Kidney (tissue), 14 donors: ENCODE results near the gene GDNF. TPM values are rescaled to one million over a fixed set of nuclear protein-coding genes. Genes with fewer than 3 reads are reported as not detected.

Source experiments
- DNase-seq, 5 donors: peaks; one replicate each; pipeline ENCODE4 v3.0.0-alpha.2; 2013 to 2020
- FAIRE-seq: peaks from 2 replicates; lab custom pipeline; 2012; peaks lifted over from hg19 to GRCh38; lab: Jason Lieb, UNC
- H3K27ac ChIP-seq, 2 donors: one replicate each; pipeline ENCODE4 v1.7.0; 2013; ENCODE audit warnings: low read depth in 2 of 2, low read length in 2 of 2, inconsistent platforms in 1 of 2
- H3K27me3 ChIP-seq: one replicate; pipeline ENCODE4 v1.7.1; 2013; ENCODE audit warnings: low read length, inconsistent platforms; ENCODE audit not compliant: control insufficient read depth, insufficient read depth
- H3K36me3 ChIP-seq, 3 donors: one replicate each; pipeline versions ENCODE4 v1.7.0 to v1.7.1; 2013; ENCODE audit warnings: low read length in 3 of 3, control low read depth in 1 of 3, inconsistent platforms in 1 of 3; ENCODE audit not compliant: insufficient read depth in 3 of 3, control insufficient read depth in 2 of 3
- H3K4me1 ChIP-seq, 3 donors: one replicate each; pipeline versions ENCODE4 v1.7.0 to v1.7.1; 2013; ENCODE audit warnings: low read length in 3 of 3, inconsistent platforms in 1 of 3, low read depth in 1 of 3; ENCODE audit not compliant: control insufficient read depth in 2 of 3, insufficient read depth in 2 of 3
- H3K4me3 ChIP-seq, 3 donors: one replicate each; pipeline versions ENCODE4 v1.7.0 to v1.8.1; 2013; ENCODE audit warnings: low read length in 3 of 3, control low read depth in 1 of 3, inconsistent platforms in 1 of 3
- H3K9ac ChIP-seq, 3 donors: one replicate each; pipeline versions ENCODE4 v1.7.0 to v1.7.1; 2013; ENCODE audit warnings: low read length in 3 of 3, control low read depth in 1 of 3, inconsistent platforms in 1 of 3
- H3K9me3 ChIP-seq, 3 donors: one replicate each; pipeline versions ENCODE4 v1.7.0 to v1.7.1; 2013; ENCODE audit warnings: low read length in 3 of 3, control low read depth in 1 of 3, inconsistent platforms in 1 of 3; ENCODE audit not compliant: control insufficient read depth in 2 of 3, insufficient read depth in 1 of 3
- CTCF ChIP-seq: IDR thresholded peaks from 3 replicates; pipeline ENCODE4 v1.5.1; 2012; ENCODE audit warnings: mild to moderate bottlenecking, moderate library complexity, borderline replicate concordance; ENCODE audit not compliant: insufficient read depth; ENCODE audit errors: extremely low read depth
- intact Hi-C: fragments of 100-400 bp; cut with DNase I; formaldehyde crosslinking; loops from one replicate; pipeline ENCODE4 v1.11.1; 2022
- polyA plus RNA-seq: library from polyadenylated mRNA; stranded (reverse); fragments of 350-450 nt; fragmentation: Illumina TruSeq; extraction: RNeasy Lipid Tissue Mini Kit (QIAGEN cat#74804); gene quantifications from one replicate; pipeline ENCODE4 v1.2.3, GENCODE V29; 2014; ENCODE audit warnings: low read depth, low replicate concordance; ENCODE audit not compliant: insufficient read depth
- total RNA-seq: library from RNA; stranded (reverse); fragmentation: NEBNext Ultra II Directional; extraction: Animal tissue kit (Norgen Biotek cat#: 25700); gene quantifications from one replicate; pipeline ENCODE4 v1.2.1, GENCODE V29; 2021
- donor health status: control.
- donor health status: control.
- donor health status: control.
- donor health status: control.
- donor health status: control.
- donor health status: DM: yes; HTN: yes; CAD: no.
- donor health status: Normal renal cell carcinoma (clear cell type).

GDNF gene
- total and polyA plus RNA-seq, 2 donors from 2014 or later: 0.34 to 0.88 TPM

GRCh38 chr5:37851305-37851704 lies 11.5 kb upstream of the GDNF start:
- intact Hi-C loops: no loop called here
- no peak for TF ChIP-seq CTCF
- Histone ChIP-seq H3K9ac (no peak overlapping the region), H3K9me3 (peaks cover 0 to 5% (median 0%) of the 10 kb centered on the region in 3 donors), H3K4me1 (no peaks in the 10 kb centered on the region), H3K36me3 (no peaks in the 10 kb centered on the region), H3K27ac (no peak overlapping the region), H3K27me3 (no peaks in the 10 kb centered on the region), H3K4me3 (no peak overlapping the region)
- no peak for DNase-seq
- no peak for FAIRE-seq

- TF ChIP-seq CTCF: no peak
- Histone ChIP-seq H3K36me3 (no peaks in the 10 kb centered on the region), H3K4me1 (no peaks in the 10 kb centered on the region)
These were observed 10.5 kb upstream of the GDNF start for GRCh38 chr5:37850226-37850865.

GRCh38 chr5:37849641-37850040 lies 9.8 kb upstream of the GDNF start:
- DNase-seq (no peak), FAIRE-seq (no peak)
- H3K9me3 ChIP-seq: no peaks in the 10 kb centered on the region
- no peak for TF ChIP-seq CTCF
- intact Hi-C loops: no loop called here
- H3K27me3 ChIP-seq: no peaks in the 10 kb centered on the region
- no peak overlapping the region for H3K4me3 ChIP-seq
- H3K36me3 ChIP-seq: no peaks in the 10 kb centered on the region
- no peak overlapping the region for H3K27ac ChIP-seq
- no peaks in the 10 kb centered on the region for H3K4me1 ChIP-seq
- no peak overlapping the region for H3K9ac ChIP-seq

More at GRCh38 chr5:37850226-37850865, 10.5 kb upstream of the GDNF start:
- no peak overlapping the region for H3K9ac ChIP-seq
- FAIRE-seq: no peak
- H3K4me3 ChIP-seq: no peak overlapping the region
- H3K9me3 ChIP-seq: peaks cover 0 to 5% (median 0%) of the 10 kb centered on the region in 3 donors
- intact Hi-C loops: no loop called here
- no peak overlapping the region for H3K27ac ChIP-seq
- no peak for DNase-seq
- no peaks in the 10 kb centered on the region for H3K27me3 ChIP-seq
